T-helper 17 cell (primary cell): ENCODE measurements around the gene LILRB5. TPM values are rescaled to one million over a fixed set of nuclear protein-coding genes. Genes with fewer than 3 reads are reported as not detected.
"Not testable (repeated sequence)": the region's sequence is repeated elsewhere in the genome, so short reads cannot be mapped to it uniquely, and the experiment has no call there.

Experiments used
- ATAC-seq: fragments of 150-1000 bp; cut with Tn5 transposase; 2 replicates; pipeline ENCODE4 v1.10.0; 2021; ENCODE audit warnings: mild to moderate bottlenecking, moderate library complexity
- DNase-seq, 3 donors: peaks; one replicate each; pipeline versions ENCODE4 v3.0.0 to v3.0.0-alpha.2; 2020 to 2021
- H3K9me3 ChIP-seq: one replicate; pipeline ENCODE4 v1.7.0; 2013; ENCODE audit warnings: low read length, mild to moderate bottlenecking; ENCODE audit not compliant: control insufficient read depth, poor library complexity, severe bottlenecking
- H3K27ac Mint-ChIP-seq: one replicate; pipeline ENCODE4 v1.8.0; 2022; ENCODE audit warnings: mild to moderate bottlenecking, moderate library complexity, mixed read lengths
- H3K27me3 Mint-ChIP-seq: one replicate; pipeline ENCODE4 v1.8.0; 2022; ENCODE audit warnings: mixed read lengths
- H3K36me3 Mint-ChIP-seq: one replicate; pipeline ENCODE4 v1.8.0; 2022; ENCODE audit warnings: low read depth, mixed read lengths
- H3K4me1 Mint-ChIP-seq: one replicate; pipeline ENCODE4 v1.8.0; 2022; ENCODE audit warnings: mild to moderate bottlenecking, mixed read lengths
- H3K4me3 Mint-ChIP-seq: one replicate; pipeline ENCODE4 v1.8.0; 2022; ENCODE audit warnings: mild to moderate bottlenecking, moderate library complexity, mixed read lengths
- total RNA-seq, 4 donors: library from RNA in 2 of 4; stranded (reverse) in 2 of 4; gene quantifications; one replicate each; pipeline ENCODE4 v1.2.3 and lab custom pipeline; 2022 to 2026

The LILRB5 gene
- total RNA-seq, 2 donors from 2014 or later: 0.20 TPM; not detected in 1

GRCh38 chr19:54247106-54247930 is 9.8 kb downstream of the LILRB5 start:
- H3K9me3 ChIP-seq: no peaks in the 10 kb centered on the region
- DNase-seq (no peak), ATAC-seq (peak; percentile 6)
- no peaks in the 10 kb centered on the region for H3K36me3 Mint-ChIP-seq
- no peaks in the 10 kb centered on the region for H3K27me3 Mint-ChIP-seq
- H3K4me3 Mint-ChIP-seq: peak overlapping the region; percentile 90
- peak overlapping the region; percentile 95 for H3K27ac Mint-ChIP-seq
- H3K4me1 Mint-ChIP-seq: peaks cover 19% of the 10 kb centered on the region

- H3K4me1 Mint-ChIP-seq: peaks cover 19% of the 10 kb centered on the region
- ATAC-seq (no peak), DNase-seq (no peak)
- no peaks in the 10 kb centered on the region for H3K27me3 Mint-ChIP-seq
- H3K27ac Mint-ChIP-seq: no peak overlapping the region
- H3K9me3 ChIP-seq: no peaks in the 10 kb centered on the region
- H3K36me3 Mint-ChIP-seq: no peaks in the 10 kb centered on the region
- H3K4me3 Mint-ChIP-seq: no peak overlapping the region
Observed at GRCh38 chr19:54245936-54246335, 11.1 kb downstream of the LILRB5 start.

DNA sequence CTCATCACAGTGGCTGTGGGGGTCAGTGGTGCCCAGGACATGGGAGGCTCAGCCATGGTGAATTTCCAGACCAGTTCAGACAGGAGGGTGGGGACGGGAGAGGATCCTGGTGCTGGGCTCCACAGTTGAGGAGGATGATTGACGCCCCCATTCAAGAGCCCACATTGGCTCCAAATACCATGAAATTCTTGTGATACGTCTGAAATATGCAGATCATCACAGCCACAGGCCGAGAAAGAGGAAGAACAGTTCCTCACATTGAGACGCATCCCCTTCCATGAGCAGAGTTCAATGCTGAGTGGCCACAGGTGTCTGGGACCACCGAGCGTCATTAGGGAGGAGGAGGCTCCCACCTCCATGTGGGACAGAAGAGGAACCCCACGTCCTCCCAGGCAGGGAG is 13.3 kb downstream of the LILRB5 start:
- ATAC-seq, DNase-seq, H3K27ac Mint-ChIP-seq, H3K4me3 Mint-ChIP-seq, H3K27me3 Mint-ChIP-seq, H3K9me3 ChIP-seq, H3K36me3 Mint-ChIP-seq: not testable (repeated sequence)
- H3K4me1 Mint-ChIP-seq: peaks cover 16% of the 10 kb centered on the region

DNA sequence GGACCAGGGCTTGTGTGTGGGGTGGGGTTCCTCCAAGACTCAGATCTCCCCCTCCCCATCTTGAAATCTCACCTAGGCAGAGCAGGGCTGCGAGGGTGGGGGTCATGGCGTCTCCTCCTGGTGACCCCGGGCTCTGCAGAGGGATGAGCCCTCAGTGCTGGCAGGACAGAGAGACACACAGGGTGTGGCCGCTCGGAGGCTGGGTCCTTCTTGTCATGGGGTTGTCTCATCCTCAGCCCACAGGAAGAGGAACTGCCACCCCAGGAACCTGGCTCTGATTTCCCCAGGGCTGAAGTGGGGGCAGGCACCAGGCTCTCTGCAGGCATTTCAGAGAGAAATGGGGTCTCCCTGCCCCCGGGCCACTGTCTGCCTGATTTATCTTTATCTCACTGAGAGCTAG is 14.4 kb downstream of the LILRB5 start, which contains the start of gene LILRA6:
LILRA6 (minus strand) TSS at position 145 of the 400 bp plus-strand sequence.
- not testable (repeated sequence) for DNase-seq, H3K4me1 Mint-ChIP-seq, H3K27me3 Mint-ChIP-seq, H3K36me3 Mint-ChIP-seq, H3K9me3 ChIP-seq
- Mint-ChIP-seq H3K27ac (peak within 1 kb of the TSS; percentile 27), H3K4me3 (peak within 1 kb of the TSS; percentile 19)
- peak; percentile 60 for ATAC-seq

- DNase-seq, H3K4me1 Mint-ChIP-seq, ATAC-seq, H3K36me3 Mint-ChIP-seq, H3K27me3 Mint-ChIP-seq, H3K9me3 ChIP-seq: not testable (repeated sequence)
- Mint-ChIP-seq H3K27ac (peak overlapping the region; percentile 27), H3K4me3 (peak overlapping the region; percentile 19)
Observed at GRCh38 chr19:54242234-54242633, 14.8 kb downstream of the LILRB5 start.

DNA sequence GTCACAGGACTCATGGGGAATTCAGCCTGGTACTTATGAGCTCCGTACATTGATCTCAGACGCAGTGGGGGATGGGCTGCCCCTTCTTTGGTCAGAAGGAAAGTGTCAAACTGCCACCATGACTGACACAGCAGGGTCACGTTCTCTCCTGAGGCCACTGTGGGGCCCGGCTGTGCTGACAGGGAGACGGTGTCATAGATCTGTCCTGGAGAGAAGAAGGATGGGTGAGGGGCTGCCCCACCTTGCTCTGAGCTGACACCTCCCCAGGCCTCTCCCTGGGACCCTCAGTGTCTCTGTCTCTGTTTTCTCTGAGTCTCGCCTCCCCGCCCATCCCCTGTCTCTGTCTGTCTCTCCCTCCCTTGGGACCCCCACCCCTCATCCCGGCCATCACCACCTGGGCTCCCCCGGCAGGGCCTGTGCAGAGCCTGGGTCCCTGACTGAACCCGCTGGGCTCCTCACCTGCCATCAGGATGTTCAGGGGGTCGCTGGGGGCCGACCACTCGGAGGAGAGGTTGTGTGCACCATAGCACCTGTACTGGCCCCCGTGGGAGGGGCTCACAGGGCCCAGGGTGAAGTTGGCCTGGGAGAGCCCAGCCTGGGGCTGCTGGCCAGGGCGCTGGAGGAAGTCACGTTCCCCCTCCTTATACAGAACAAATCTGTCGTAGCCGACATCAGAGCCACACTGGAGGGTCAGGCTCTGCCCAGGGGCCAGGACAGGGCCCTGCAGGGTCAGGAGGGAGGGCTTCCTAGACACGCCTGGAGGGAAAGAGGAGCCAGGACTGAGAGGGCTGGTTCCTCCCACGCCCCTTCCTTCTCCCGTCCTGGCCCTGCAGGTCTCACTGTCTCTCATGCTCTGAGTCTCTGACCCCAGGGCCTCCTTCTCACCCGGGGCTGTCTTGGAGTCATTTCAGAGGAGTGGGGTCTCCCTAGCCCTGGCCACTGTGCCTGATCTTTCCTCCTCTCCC is 16.4 kb downstream of the LILRB5 start:
- not testable (repeated sequence) for H3K4me1 Mint-ChIP-seq, ATAC-seq, H3K36me3 Mint-ChIP-seq

GRCh38 chr19:54239491-54240371 is 17.3 kb downstream of the LILRB5 start:
- not testable (repeated sequence) for ATAC-seq, DNase-seq, H3K9me3 ChIP-seq, H3K4me3 Mint-ChIP-seq, H3K27ac Mint-ChIP-seq, H3K4me1 Mint-ChIP-seq, H3K27me3 Mint-ChIP-seq, H3K36me3 Mint-ChIP-seq

More for the DNA sequence above, 16.4 kb downstream of the LILRB5 start:
- H3K27ac Mint-ChIP-seq, H3K4me3 Mint-ChIP-seq, H3K9me3 ChIP-seq, DNase-seq, H3K27me3 Mint-ChIP-seq: not testable (repeated sequence)

DNA sequence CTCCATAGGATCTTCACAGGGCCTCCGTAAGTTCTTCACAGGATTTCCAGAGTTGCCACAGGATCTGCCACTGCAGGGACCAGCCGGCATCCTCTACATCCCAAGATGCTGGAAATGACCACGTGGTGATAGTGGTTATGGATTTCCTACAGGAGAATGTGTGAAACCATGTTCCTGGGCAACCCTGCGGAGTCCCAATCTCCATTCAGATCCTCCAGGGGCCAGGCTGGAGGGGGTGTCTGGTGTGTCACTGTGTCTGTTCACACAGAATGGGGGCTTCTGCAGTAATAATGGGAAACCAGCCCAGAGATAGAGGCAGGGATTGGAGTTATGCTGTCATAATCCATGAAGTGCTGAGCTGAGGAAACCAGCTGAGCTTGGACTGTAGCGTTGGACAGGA is 23.1 kb downstream of the LILRB5 start:
- no peak overlapping the region for H3K27ac Mint-ChIP-seq
- peaks cover 2% of the 10 kb centered on the region for H3K4me1 Mint-ChIP-seq
- H3K36me3 Mint-ChIP-seq: no peaks in the 10 kb centered on the region
- DNase-seq (no peak), ATAC-seq (no peak)
- peaks cover 5% of the 10 kb centered on the region for H3K27me3 Mint-ChIP-seq
- no peak overlapping the region for H3K4me3 Mint-ChIP-seq
- no peaks in the 10 kb centered on the region for H3K9me3 ChIP-seq

DNA sequence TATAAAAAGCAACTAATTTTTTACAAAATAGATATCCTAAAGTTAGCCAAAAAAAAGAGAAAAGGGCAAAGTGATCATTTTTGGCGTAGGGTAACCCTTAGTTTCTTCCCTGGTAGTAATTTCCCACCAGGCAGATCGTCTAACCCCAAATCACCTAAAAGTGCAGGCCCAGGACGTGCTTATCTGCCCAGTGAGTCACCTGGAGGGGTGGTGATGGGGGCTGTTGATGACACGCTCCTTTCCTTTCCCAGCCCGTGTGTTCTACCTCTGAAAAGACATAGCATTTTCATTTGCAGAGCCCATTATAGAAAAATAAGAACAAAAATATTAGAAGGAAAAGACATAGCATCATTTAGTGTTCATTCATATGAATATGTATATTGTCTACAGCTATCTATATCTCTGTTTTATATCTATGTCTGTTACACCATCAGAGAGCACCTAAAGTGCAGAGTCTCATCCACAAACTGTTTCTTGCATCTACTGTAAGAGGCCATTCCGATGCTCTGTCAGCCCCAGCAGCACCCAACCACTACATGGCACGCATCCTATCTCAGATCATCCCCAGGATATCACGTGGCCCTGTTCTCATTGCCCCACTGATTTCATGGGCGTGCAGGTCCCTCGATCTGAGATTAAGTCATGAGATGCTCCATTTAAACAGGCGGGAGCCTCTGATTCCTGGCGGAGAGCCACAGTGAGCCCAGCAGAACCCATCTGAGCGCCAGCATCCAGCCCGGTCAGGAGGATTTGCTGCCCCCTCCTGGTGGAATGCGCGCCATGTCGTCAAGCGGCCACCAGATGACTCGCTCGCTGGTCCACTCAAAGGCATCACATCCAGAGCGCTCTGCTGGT is 25.8 kb downstream of the LILRB5 start:
- peak; percentile 82 for ATAC-seq
- DNase-seq: peak; percentile 69 to 74 (median 69)
- Mint-ChIP-seq H3K36me3 (no peaks in the 10 kb centered on the region), H3K4me1 (peaks cover 2% of the 10 kb centered on the region), H3K4me3 (no peak overlapping the region), H3K27ac (no peak overlapping the region), H3K27me3 (peaks cover 5% of the 10 kb centered on the region)
- H3K9me3 ChIP-seq: no peaks in the 10 kb centered on the region

DNA sequence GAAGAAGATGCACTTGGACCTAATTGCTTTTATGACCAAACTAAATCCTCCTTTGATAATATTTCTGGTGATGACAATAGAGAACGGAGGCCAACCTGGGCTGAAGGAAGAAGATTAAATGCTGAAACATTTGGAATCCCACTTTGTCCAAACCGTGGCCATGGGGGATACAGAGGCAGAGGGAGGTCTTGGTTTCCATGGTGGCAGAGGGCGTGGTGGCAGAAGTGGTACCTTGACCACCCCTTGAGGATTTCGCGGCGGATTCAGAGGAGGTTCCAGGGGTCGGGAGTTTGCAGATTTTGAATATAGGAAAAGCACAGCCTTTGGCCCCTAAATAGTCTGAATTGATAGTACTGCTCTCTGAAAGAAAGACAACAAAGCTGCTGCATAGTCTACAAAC is 27.0 kb downstream of the LILRB5 start:
- no peak for DNase-seq
- Mint-ChIP-seq H3K4me1 (peaks cover 2% of the 10 kb centered on the region), H3K4me3 (no peak overlapping the region), H3K27me3 (peaks cover 5% of the 10 kb centered on the region), H3K27ac (no peak overlapping the region), H3K36me3 (no peaks in the 10 kb centered on the region)
- ATAC-seq: no peak
- no peaks in the 10 kb centered on the region for H3K9me3 ChIP-seq

- no peak for DNase-seq
- no peak overlapping the region for H3K27ac Mint-ChIP-seq
- H3K4me3 Mint-ChIP-seq: no peak overlapping the region
- ATAC-seq: no peak
- H3K27me3 Mint-ChIP-seq: peaks cover 5% of the 10 kb centered on the region
- H3K4me1 Mint-ChIP-seq: peaks cover 2% of the 10 kb centered on the region
- no peaks in the 10 kb centered on the region for H3K9me3 ChIP-seq
- no peaks in the 10 kb centered on the region for H3K36me3 Mint-ChIP-seq
Observed at GRCh38 chr19:54229146-54229545, 27.9 kb downstream of the LILRB5 start.

DNA sequence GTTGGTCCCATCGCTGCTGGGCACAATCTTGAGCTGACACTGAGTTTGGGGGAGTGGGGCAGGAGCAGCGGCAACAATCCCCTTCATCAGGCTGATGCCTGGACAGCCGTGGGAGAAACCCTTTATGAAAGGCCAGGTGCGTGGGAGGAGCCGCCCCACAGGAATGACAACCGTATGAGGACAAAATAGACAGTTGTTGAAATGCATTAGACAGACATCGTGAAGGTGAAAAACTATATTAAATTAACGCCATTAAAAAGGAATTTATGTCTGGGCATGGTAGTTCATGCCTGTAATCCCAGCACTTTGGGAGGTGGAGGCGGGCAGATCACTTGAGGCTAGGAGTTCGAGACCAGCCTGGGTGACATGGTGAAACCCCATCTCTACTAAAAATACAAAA is 32.5 kb downstream of the LILRB5 start:
- H3K36me3 Mint-ChIP-seq, H3K27ac Mint-ChIP-seq, H3K4me3 Mint-ChIP-seq, H3K4me1 Mint-ChIP-seq, DNase-seq, H3K9me3 ChIP-seq, H3K27me3 Mint-ChIP-seq, ATAC-seq: not testable (repeated sequence)
